Mucosa of stomach (tissue), 1 donor: ENCODE results near the gene CDH2.

Source experiments
- H3K27me3 ChIP-seq: one replicate; pipeline ENCODE4 v1.7.0; 2013; ENCODE audit warnings: mild to moderate bottlenecking, low read length; ENCODE audit not compliant: control insufficient read depth, insufficient read depth
- H3K36me3 ChIP-seq: one replicate; pipeline ENCODE4 v1.7.0; 2013; ENCODE audit warnings: low read length; ENCODE audit not compliant: control insufficient read depth, insufficient read depth
- H3K4me1 ChIP-seq: one replicate; pipeline ENCODE4 v1.7.0; 2013; ENCODE audit warnings: mild to moderate bottlenecking, low read length; ENCODE audit not compliant: control insufficient read depth, insufficient read depth
- H3K4me3 ChIP-seq: one replicate; pipeline ENCODE4 v1.7.0; 2013; ENCODE audit warnings: low read length
- H3K9ac ChIP-seq: one replicate; pipeline ENCODE4 v1.7.0; 2013; ENCODE audit warnings: mild to moderate bottlenecking, low read length, moderate library complexity
- H3K9me3 ChIP-seq: one replicate; pipeline ENCODE4 v1.7.0; 2013; ENCODE audit warnings: mild to moderate bottlenecking, low read length, moderate library complexity; ENCODE audit not compliant: control insufficient read depth
- donor health status: Pancreatic carcinoma.

CDH2 gene

DNA sequence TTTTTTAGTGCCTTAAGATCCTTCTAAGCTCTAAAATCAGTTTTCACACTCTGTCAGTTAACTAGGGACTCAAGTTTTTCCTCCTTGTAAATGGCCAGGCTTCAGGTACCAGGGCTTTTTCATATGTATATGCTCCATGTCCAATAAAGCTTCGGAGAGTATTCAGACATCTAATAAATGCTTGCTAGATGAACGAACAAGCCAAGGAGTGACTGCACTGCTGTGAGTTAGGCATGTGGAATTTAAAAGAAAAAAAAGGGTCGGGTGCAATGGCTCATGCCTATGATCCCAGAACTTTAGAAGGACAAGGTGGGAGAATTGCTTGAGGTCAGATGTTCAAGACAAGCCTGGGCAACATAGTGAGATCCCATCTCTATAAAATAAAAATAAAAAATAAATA lies 81.9 kb downstream of the CDH2 start:
- no peaks in the 10 kb centered on the region for H3K27me3 ChIP-seq
- no peaks in the 10 kb centered on the region for H3K36me3 ChIP-seq
- H3K4me1 ChIP-seq = no peaks in the 10 kb centered on the region
- H3K9ac ChIP-seq = no peak overlapping the region
- H3K9me3 ChIP-seq = no peaks in the 10 kb centered on the region
- H3K4me3 ChIP-seq = no peak overlapping the region

GRCh38 chr18:28091197-28091596 lies 85.7 kb downstream of the CDH2 start:
- Histone ChIP-seq H3K9ac (no peak overlapping the region), H3K4me1 (no peaks in the 10 kb centered on the region), H3K36me3 (no peaks in the 10 kb centered on the region), H3K27me3 (no peaks in the 10 kb centered on the region), H3K4me3 (no peak overlapping the region), H3K9me3 (no peaks in the 10 kb centered on the region)

DNA sequence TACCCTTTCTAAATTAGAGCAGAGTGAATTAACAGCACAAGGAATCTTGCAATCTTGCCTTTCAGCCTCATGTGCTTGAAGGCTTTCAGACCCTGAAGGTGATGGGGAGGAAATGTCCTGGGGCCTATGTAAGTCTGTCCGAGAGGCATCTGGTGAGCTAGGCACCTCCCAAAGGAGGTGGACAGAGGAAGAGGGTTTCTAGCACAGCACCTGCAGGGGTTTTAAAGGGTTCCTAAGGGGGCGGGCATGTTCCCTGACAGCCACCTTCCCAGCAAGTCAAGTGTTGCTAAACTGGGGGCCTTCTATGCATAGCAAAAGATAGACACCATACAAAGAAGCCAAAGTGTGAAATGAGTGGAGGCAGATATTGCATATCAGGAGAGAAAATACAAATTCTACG lies 88.5 kb downstream of the CDH2 start:
- Histone ChIP-seq H3K9me3 (no peaks in the 10 kb centered on the region), H3K27me3 (no peaks in the 10 kb centered on the region), H3K36me3 (no peaks in the 10 kb centered on the region), H3K4me1 (no peaks in the 10 kb centered on the region), H3K4me3 (no peak overlapping the region), H3K9ac (no peak overlapping the region)

DNA sequence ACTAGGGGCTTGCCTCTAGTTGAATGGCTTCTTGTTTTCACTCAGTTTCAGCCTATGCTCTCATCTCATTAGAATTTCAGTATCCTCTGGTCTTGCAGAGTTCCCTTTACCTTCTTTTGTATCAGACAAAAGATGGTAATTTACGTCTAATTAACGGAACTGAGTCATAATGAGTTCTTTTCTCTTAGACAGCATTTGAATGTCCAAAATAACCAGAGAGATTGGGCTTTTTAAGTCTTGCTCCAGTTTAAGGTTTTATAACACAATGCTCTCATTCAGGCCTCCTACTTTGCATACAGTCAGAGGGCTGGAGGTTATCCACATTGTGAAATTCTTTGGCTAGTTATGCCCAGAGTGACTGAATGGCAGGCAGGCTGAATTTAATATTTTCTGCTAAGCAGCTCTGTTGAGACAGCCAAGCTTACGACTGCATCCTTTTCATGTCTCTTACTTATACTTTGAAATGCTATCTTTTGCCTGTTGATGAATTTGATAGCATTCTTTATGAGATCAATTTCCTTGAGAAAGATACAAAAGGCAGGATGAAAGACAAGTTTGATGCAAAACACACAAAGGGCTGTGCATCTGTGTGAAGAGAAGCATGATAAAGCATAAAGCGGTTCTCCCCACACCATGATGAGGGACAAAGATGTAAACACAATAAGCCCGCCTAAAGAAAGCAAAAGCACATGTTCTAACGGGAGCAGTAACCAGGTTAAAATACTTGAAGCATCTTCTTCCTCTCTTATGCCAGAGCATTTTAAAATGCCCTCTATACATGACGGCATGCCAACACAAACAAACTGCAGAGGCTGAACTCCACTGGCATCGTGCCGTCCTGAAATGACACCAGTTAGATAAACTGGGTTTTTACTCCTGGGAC lies 90.0 kb downstream of the CDH2 start:
- Histone ChIP-seq H3K4me1 (no peaks in the 10 kb centered on the region), H3K27me3 (no peaks in the 10 kb centered on the region), H3K9me3 (no peaks in the 10 kb centered on the region), H3K36me3 (no peaks in the 10 kb centered on the region), H3K9ac (no peak overlapping the region), H3K4me3 (no peak overlapping the region)

DNA sequence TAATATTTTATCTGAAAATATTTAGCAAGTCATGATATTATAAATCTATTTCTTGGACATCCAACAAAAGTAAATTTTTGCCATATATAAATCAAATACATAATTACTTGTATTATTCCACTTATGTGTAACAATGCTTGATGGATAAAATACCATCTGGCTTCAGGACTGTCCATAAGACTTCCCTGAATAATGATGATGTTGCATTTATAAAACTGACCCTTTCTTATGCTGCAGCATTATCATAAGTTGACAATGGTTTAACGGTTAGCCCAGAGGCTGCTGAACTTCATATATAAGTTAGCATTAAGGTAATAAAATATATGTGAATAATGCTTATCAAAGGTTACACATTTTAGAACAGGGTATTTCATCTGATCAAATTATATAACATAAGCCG lies 95.4 kb downstream of the CDH2 start:
- no peaks in the 10 kb centered on the region for H3K36me3 ChIP-seq
- H3K27me3 ChIP-seq = no peaks in the 10 kb centered on the region
- H3K9me3 ChIP-seq = no peaks in the 10 kb centered on the region
- no peak overlapping the region for H3K9ac ChIP-seq
- H3K4me3 ChIP-seq = no peak overlapping the region
- H3K4me1 ChIP-seq = no peaks in the 10 kb centered on the region

DNA sequence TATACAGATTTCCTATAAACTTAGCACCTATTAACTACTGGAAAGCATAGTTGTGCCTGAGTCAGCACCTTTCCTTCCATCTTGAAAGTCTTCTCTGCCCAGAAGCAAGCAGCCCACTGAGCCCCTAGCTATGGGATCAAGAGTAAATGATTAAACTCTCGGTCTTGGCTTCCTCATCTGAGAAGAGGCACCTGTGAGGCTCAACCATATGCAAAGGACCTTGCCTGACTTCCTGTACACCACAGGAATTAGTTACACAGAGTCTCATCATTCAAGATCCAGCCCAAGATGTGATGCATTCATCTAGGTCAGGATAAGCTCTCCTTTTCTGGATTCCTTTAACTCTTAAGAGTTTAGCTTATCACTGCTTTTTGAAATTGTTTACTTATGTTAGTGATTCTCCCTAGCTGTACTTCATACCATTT lies 96.0 kb downstream of the CDH2 start:
- Histone ChIP-seq H3K36me3 (no peaks in the 10 kb centered on the region), H3K27me3 (no peaks in the 10 kb centered on the region), H3K9ac (no peak overlapping the region), H3K4me1 (no peaks in the 10 kb centered on the region), H3K4me3 (no peak overlapping the region), H3K9me3 (no peaks in the 10 kb centered on the region)

- Histone ChIP-seq H3K27me3 (no peaks in the 10 kb centered on the region), H3K9me3 (no peaks in the 10 kb centered on the region), H3K4me1 (no peaks in the 10 kb centered on the region), H3K36me3 (no peaks in the 10 kb centered on the region), H3K4me3 (no peak overlapping the region), H3K9ac (no peak overlapping the region)
Observed at GRCh38 chr18:28079883-28080282, 97.0 kb downstream of the CDH2 start.

DNA sequence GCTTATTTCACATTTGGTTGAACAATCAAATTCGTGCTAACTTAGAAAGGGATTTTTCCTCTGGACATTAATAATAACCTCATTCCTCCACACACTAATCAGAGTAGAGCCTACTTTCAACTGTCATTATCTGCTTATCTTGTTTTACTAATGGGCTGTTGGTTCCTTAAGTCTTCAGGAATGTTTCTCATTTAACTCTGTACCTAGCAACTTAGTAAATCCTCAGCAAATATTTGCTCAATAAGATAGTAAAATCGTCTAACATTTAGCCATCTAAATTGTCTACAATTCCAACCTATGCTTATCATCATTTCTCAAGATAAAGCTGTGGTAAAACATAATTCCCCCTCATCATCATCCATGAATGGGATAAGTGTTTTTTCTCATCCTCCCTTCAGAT lies 98.1 kb downstream of the CDH2 start:
- Histone ChIP-seq H3K36me3 (no peaks in the 10 kb centered on the region), H3K9ac (no peak overlapping the region), H3K27me3 (no peaks in the 10 kb centered on the region)

DNA sequence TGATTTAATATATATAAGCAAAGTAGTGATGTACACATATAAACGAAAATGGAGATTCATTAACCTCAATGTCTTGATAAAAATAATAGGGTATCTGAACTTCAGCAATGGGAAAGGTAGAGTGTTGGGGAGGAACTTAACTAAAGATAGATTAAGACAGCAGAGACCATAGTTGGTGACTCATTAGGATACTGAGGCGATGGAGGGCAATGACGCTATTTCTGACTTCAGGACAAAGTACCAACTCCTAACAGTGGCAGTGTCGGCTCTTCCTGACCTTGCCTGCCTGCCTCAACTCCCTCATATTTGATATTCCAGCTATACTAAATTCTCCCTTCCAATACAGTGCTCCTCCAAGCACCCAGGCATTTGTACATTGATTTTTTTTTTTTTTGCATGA lies 98.6 kb downstream of the CDH2 start:
- H3K9ac ChIP-seq = no peak overlapping the region
- H3K9me3 ChIP-seq = no peaks in the 10 kb centered on the region
- no peaks in the 10 kb centered on the region for H3K27me3 ChIP-seq
- H3K4me1 ChIP-seq = no peaks in the 10 kb centered on the region
- H3K4me3 ChIP-seq = no peak overlapping the region
- H3K36me3 ChIP-seq = no peaks in the 10 kb centered on the region

More for the DNA sequence above, 98.1 kb downstream of the CDH2 start:
- Histone ChIP-seq H3K9me3 (no peaks in the 10 kb centered on the region), H3K4me3 (no peak overlapping the region), H3K4me1 (no peaks in the 10 kb centered on the region)

- no peak overlapping the region for H3K4me3 ChIP-seq
- no peaks in the 10 kb centered on the region for H3K27me3 ChIP-seq
- no peaks in the 10 kb centered on the region for H3K9me3 ChIP-seq
- no peaks in the 10 kb centered on the region for H3K4me1 ChIP-seq
- no peaks in the 10 kb centered on the region for H3K36me3 ChIP-seq
- H3K9ac ChIP-seq = no peak overlapping the region
Observed at GRCh38 chr18:28075501-28075900, 101.4 kb downstream of the CDH2 start.

GRCh38 chr18:28074076-28074475 lies 102.9 kb downstream of the CDH2 start:
- no peak overlapping the region for H3K9ac ChIP-seq
- H3K4me1 ChIP-seq = no peaks in the 10 kb centered on the region
- no peak overlapping the region for H3K4me3 ChIP-seq
- H3K36me3 ChIP-seq = no peaks in the 10 kb centered on the region
- no peaks in the 10 kb centered on the region for H3K27me3 ChIP-seq
- H3K9me3 ChIP-seq = no peaks in the 10 kb centered on the region

DNA sequence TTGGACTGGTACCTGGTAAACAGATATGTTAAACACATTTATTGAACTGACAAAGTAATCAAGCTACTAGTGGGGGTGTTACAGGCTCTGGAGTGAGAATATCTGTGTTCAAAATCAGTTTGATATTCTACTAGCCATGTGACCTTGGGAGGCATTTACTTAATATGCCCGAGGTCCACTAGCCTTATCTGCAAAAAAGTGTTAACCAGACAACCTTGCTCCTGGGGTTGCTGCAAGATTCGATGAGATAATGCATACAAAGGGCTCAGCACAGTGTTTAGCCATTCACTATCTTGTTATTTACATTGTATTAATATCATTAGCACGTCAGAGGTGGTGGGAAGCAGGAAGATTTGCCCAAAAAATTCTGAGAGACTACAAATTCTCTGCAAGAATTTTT lies 103.3 kb downstream of the CDH2 start:
- H3K4me3 ChIP-seq = no peak overlapping the region
- H3K27me3 ChIP-seq = no peaks in the 10 kb centered on the region
- H3K36me3 ChIP-seq = no peaks in the 10 kb centered on the region
- no peaks in the 10 kb centered on the region for H3K9me3 ChIP-seq
- no peak overlapping the region for H3K9ac ChIP-seq
- no peaks in the 10 kb centered on the region for H3K4me1 ChIP-seq

GRCh38 chr18:28071199-28071598 lies 105.7 kb downstream of the CDH2 start:
- Histone ChIP-seq H3K4me3 (no peak overlapping the region), H3K9me3 (no peaks in the 10 kb centered on the region), H3K9ac (no peak overlapping the region), H3K27me3 (no peaks in the 10 kb centered on the region), H3K4me1 (no peaks in the 10 kb centered on the region), H3K36me3 (no peaks in the 10 kb centered on the region)
